Epithelial cell of esophagus (primary cell): Measurements from ENCODE around the gene MVB12B.
"Not testable (repeated sequence)": the region's sequence is repeated elsewhere in the genome, so short reads cannot be mapped to it uniquely, and the experiment has no call there.

Experiments
- DNase-seq: peaks from one replicate; pipeline ENCODE4 v3.0.0; 2010; ENCODE audit warnings: low read depth
- H3K4me3 ChIP-seq: 2 replicates; pipeline ENCODE4 v1.5.1; 2011; ENCODE audit warnings: mild to moderate bottlenecking, low read length, control low read depth
- CTCF ChIP-seq: IDR thresholded peaks from 2 replicates; pipeline ENCODE4 v1.5.1; 2011; ENCODE audit warnings: low read depth, mild to moderate bottlenecking, low read length, control low read depth, inconsistent platforms; ENCODE audit not compliant: insufficient read depth; ENCODE audit errors: missing control alignments

MVB12B gene

GRCh38 chr9:126475933-126476555 lies 149.4 kb downstream of the MVB12B start:
- no peak overlapping the region for H3K4me3 ChIP-seq
- no peak for TF ChIP-seq CTCF
- DNase-seq: no peak

DNA sequence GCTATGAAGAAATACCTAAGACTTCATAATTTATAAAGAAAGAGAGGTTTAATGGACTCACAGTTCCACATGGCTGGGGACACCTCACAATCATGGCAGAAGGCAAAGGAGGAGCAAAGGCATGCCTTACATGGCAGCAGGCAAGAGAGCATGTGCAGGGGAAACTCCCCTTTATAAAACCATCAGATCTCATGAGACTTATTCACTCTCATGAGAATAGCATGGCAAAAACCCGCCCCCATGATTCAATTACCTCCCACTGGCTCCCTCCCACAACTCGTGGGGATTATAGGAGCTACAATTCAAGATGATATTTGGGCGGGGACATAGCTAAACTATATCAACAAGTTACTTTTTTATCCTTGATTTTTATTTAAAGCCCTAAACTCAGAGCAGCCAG lies 150.8 kb downstream of the MVB12B start:
- DNase-seq, H3K4me3 ChIP-seq: not testable (repeated sequence)

DNA sequence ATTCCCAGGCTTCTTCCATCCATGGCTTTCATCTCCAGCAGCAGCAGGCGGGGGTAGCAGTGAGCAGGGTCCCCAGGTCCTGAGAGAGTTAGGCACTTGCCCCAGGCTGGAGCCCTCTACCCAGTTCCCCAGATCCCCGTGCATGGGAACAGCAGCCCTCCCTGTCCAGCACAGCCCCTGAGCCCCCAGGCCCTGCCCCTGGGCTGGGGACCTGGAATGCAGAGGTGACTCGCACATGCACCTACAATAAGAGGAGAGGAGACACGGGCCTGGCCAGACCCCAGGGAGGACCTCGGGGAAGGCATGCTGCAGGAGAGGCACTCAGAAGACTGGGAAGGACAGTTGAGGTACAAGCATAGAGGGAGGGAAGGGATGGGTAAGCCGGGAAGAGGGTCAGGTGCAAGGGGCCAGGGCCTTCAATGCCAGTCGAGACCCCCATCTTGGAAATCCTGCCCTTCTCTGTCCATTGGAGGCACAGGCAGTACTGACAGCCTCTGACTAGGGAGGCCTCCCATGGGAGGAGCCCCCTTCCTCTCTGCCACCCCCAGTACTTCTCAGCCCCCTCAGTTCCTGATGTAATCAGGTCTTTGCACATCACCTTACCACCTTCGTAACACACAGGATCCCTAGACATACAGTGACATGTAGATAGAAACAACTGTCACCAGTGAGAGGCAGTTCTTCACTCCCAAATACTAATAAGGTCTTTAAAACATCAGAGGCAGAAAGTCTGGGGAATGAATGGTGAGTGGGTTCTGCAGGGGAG lies 151.8 kb downstream of the MVB12B start:
- TF ChIP-seq CTCF: no peak
- no peak for DNase-seq
- no peak overlapping the region for H3K4me3 ChIP-seq

GRCh38 chr9:126479515-126479914 lies 152.9 kb downstream of the MVB12B start:
- H3K4me3 ChIP-seq: no peak overlapping the region
- TF ChIP-seq CTCF: no peak
- DNase-seq: no peak

DNA sequence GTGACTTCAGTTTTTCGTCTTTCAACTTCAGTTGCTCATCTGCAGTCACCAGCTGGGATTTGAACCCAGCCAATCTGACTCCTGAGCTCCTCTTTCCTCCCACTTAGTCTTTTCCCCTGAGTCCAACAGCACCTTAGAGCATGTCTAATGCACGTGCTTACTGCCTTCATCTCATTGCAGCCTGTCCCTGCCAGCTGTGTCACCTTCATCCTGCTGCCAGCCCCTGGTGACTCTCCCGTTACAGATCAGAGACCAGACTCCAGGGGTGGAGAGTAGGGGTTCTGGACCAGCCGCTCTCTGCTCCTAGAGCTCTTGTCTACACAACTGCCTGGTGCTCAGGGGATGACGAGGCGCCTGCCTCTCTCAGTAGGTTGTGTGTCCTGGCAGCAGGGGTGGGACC lies 154.2 kb downstream of the MVB12B start:
- DNase-seq: no peak
- no peak overlapping the region for H3K4me3 ChIP-seq
- TF ChIP-seq CTCF: no peak

GRCh38 chr9:126481862-126482261 lies 155.2 kb downstream of the MVB12B start:
- no peak for DNase-seq
- H3K4me3 ChIP-seq: no peak overlapping the region
- TF ChIP-seq CTCF: no peak

GRCh38 chr9:126482361-126483044 lies 155.9 kb downstream of the MVB12B start:
- H3K4me3 ChIP-seq: no peak overlapping the region
- TF ChIP-seq CTCF: no peak
- DNase-seq: no peak
